Colonic mucosa (tissue), 4 donors: ENCODE data around the gene MEIOSIN. TPM values are rescaled to one million over a fixed set of nuclear protein-coding genes. Genes with fewer than 3 reads are reported as not detected.

Source experiments
- DNase-seq: peaks from one replicate; pipeline ENCODE4 v3.0.0-alpha.2; 2020
- H3K27ac ChIP-seq: fragments of 200-600 bp; one replicate; pipeline ENCODE4 v1.8.0; 2021
- H3K27me3 ChIP-seq: fragments of 200-600 bp; one replicate; pipeline ENCODE4 v1.8.0; 2021
- H3K36me3 ChIP-seq: fragments of 200-600 bp; one replicate; pipeline ENCODE4 v1.8.0; 2021
- H3K4me1 ChIP-seq: fragments of 200-600 bp; one replicate; pipeline ENCODE4 v1.8.0; 2021; ENCODE audit warnings: mild to moderate bottlenecking
- H3K4me3 ChIP-seq: fragments of 200-600 bp; one replicate; pipeline ENCODE4 v1.8.0; 2021
- H3K9ac ChIP-seq, 2 donors: one replicate each; pipeline ENCODE4 v1.7.0; 2013; ENCODE audit warnings: control low read depth in 2 of 2, low read depth in 2 of 2, low read length in 2 of 2
- H3K9me3 ChIP-seq: fragments of 200-600 bp; one replicate; pipeline ENCODE4 v1.8.0; 2021
- intact Hi-C: fragments of 100-400 bp; cut with DNase I; formaldehyde crosslinking; loops from one replicate; pipeline ENCODE4 v1.14.1; 2022
- total RNA-seq, 2 donors: library from RNA; stranded (reverse); fragmentation: NEBNext Ultra II Directional in 1 of 2; extraction: Animal tissue kit (Norgen Biotek cat#: 25700) in 1 of 2; gene quantifications; one replicate each; pipeline ENCODE4 v1.2.1, GENCODE V29; 2021
- TF ChIP-seq, protein P1 (sequence below): fragments of 200-600 bp; IDR thresholded peaks from one replicate; pipeline ENCODE4 v1.8.0; 2022; ENCODE audit warnings: antibody characterized with exemption, mild to moderate bottlenecking
- donor health status: healthy.
- donor health status: DM: no; HTN: no; CAD: no.
- donor health status: DM: no; HTN: no; CAD: no.

Gene MEIOSIN
- total RNA-seq, 2 donors from 2014 or later = not detected

DNA sequence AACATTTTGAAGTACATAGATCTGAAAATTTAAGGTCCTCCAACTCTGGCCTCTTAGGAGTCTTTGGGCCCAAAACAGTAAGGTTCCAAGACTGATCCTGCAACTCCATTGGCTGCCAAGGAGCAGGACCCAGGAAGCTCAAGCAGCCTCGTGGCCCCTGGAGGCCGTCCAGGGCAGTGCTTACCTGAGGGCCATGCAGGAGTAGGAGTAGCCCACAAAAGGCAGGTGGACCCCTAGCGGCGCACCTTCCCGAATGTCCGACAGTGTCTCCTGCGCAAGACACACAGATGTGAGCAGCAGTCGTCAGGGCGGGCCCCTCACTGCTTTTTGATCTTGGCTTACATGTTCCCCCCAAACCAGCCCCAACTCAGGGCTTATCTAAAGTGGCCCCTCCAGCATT, 41.5 kb downstream of the MEIOSIN start:
- DNase-seq = peak; percentile 32
- intact Hi-C loops = no loop called here
- H3K27me3 ChIP-seq = no peaks in the 10 kb centered on the region
- no peak overlapping the region for H3K27ac ChIP-seq
- H3K9me3 ChIP-seq = no peaks in the 10 kb centered on the region
- H3K9ac ChIP-seq = peak overlapping the region in 1 of 2 donors; percentile 26
- no peaks in the 10 kb centered on the region for H3K36me3 ChIP-seq
- TF ChIP-seq, protein P1, sequence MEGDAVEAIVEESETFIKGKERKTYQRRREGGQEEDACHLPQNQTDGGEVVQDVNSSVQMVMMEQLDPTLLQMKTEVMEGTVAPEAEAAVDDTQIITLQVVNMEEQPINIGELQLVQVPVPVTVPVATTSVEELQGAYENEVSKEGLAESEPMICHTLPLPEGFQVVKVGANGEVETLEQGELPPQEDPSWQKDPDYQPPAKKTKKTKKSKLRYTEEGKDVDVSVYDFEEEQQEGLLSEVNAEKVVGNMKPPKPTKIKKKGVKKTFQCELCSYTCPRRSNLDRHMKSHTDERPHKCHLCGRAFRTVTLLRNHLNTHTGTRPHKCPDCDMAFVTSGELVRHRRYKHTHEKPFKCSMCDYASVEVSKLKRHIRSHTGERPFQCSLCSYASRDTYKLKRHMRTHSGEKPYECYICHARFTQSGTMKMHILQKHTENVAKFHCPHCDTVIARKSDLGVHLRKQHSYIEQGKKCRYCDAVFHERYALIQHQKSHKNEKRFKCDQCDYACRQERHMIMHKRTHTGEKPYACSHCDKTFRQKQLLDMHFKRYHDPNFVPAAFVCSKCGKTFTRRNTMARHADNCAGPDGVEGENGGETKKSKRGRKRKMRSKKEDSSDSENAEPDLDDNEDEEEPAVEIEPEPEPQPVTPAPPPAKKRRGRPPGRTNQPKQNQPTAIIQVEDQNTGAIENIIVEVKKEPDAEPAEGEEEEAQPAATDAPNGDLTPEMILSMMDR = peak; percentile 17
- no peaks in the 10 kb centered on the region for H3K4me1 ChIP-seq
- no peak overlapping the region for H3K4me3 ChIP-seq

DNA sequence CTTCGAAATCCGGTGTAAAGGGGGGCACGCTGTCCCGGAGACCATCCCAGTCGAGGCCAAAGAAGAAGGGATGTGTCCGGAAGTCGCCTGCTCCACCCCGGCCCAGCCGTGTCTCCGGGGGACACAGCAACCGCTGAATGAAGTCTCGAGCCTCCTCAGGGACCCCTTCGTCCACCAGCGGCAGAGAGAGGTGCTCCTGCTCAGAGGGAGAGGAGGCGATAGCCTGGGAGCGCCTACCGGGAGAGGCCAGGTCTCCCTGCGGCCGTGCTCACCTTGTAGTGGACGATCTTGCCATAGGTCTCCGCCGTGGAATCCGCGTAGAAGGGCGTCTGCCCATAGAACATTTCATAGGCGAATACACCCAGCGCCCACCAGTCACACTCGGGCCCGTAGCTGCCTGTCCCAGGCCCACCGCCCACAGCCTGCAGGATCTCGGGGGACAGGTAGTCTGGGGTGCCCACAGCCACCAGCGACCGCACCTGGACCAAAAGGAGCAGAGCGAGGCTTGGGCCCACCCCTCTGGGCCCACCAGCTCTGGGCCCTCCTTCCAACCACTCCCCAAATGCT, 44.2 kb downstream of the MEIOSIN start:
- Histone ChIP-seq H3K9ac (no peak overlapping the region), H3K36me3 (no peaks in the 10 kb centered on the region), H3K4me3 (no peak overlapping the region), H3K9me3 (no peaks in the 10 kb centered on the region), H3K27ac (no peak overlapping the region), H3K27me3 (no peaks in the 10 kb centered on the region), H3K4me1 (no peaks in the 10 kb centered on the region)
- DNase-seq = no peak
- TF ChIP-seq, protein P1 = no peak
- intact Hi-C loops = no loop called here

DNA sequence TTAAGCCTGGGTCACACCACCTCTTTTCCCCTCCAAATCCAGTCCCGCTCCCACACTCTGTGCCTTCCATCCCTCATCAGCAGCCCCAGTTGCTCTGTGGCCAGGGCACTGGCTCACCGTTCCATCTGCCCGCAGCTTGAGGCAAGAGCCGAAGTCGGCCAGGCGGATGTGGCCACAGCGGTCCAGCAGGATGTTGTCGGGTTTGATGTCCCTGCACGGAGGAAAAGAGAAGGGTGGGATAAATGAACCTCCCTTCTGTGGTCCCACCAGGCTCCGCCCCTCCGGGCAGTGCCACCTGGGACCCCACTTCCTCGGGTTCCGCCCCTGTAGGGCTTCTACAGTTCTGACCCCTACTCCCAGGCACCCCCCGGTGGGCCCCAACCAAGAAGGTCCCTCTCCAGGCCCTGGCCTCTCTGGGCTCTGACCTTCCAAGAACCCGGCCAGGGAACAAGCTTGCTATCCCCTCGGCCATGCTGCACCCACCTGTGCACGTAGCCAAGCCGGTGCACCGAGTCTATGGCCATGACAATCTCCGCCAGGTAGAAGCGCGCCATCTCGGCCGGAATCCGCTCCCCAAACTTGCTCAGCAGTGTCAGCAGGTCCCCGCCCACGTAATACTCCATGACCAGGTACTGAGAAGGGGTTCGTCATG, 44.9 kb downstream of the MEIOSIN start:
- DNase-seq = no peak
- H3K27me3 ChIP-seq = no peaks in the 10 kb centered on the region
- H3K27ac ChIP-seq = no peak overlapping the region
- no peak overlapping the region for H3K4me3 ChIP-seq
- H3K9ac ChIP-seq = no peak overlapping the region
- intact Hi-C loops = no loop called here
- H3K4me1 ChIP-seq = no peaks in the 10 kb centered on the region
- TF ChIP-seq, protein P1 = no peak
- no peaks in the 10 kb centered on the region for H3K36me3 ChIP-seq
- no peaks in the 10 kb centered on the region for H3K9me3 ChIP-seq

DNA sequence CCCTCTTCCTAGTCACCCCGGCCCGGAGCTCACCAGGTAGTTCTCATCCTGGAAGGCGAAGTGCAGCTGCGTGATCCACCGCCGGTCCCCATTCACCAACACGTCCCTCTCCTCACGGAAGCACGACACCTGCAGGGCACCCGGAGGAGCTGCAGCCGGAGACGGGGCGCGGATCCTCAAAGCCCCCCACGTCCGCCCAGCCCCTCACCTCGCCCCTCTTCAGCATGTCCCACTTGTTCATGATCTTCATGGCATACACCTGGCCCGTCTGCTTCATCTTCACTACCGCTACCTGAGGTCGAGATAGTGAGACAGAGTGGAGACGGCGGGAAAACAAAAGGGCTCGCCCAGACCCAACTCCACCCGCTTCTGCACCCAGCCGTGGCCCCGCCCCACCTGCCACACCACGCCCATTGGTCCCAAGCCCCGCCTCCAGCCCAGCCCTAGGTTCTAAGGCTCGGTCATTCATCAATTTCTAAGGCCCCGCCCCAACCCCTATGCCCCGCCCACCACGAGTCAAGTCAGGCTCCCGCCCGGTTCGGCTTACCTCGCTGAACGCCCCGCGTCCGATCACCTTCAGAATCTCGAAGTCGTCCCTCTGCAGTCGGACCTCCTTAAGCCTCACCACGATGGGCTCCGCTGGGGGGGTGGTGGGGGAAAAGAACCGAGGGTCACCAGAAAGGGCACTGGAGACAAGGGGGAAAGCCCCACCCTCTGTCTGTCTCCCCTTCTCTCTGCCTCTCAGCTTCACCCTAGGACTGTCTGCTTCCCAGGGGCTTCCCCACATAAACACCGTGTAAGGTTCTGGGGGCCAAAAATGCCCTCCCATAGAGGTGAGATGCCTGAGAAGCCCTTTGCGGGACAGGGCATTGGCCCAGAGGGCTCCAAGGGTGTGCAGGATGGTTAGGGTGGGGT, 46.2 kb downstream of the MEIOSIN start:
- no peaks in the 10 kb centered on the region for H3K36me3 ChIP-seq
- peak; percentile 98 for DNase-seq
- H3K9me3 ChIP-seq = no peaks in the 10 kb centered on the region
- intact Hi-C loops = no loop called here
- no peaks in the 10 kb centered on the region for H3K27me3 ChIP-seq
- H3K4me1 ChIP-seq = no peaks in the 10 kb centered on the region
- H3K9ac ChIP-seq = peak overlapping the region; percentile 37 to 58
- H3K4me3 ChIP-seq = peak overlapping the region; percentile 27
- no peak overlapping the region for H3K27ac ChIP-seq
- TF ChIP-seq, protein P1 = peak; percentile 77

DNA sequence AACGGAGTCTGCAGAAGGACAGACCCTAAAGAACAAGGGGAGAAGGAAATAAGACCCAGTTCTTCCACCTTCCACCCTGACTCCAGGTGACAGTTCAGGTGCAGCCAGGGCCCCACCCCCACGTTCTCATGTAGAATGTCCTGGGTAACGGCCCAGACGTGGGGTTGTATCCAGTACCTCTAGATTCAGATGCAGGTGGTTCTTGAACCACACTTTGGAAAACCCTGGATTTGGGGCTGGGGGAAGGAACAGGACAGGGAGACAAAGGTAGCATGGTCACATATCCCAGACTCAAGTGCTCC, 46.9 kb downstream of the MEIOSIN start:
- Histone ChIP-seq H3K9me3 (no peaks in the 10 kb centered on the region), H3K36me3 (no peaks in the 10 kb centered on the region), H3K27me3 (no peaks in the 10 kb centered on the region), H3K27ac (no peak overlapping the region), H3K9ac (peak overlapping the region in 1 of 2 donors; percentile 16), H3K4me3 (no peak overlapping the region), H3K4me1 (no peaks in the 10 kb centered on the region)
- no peak for DNase-seq
- intact Hi-C loops = no loop called here
- TF ChIP-seq, protein P1 = no peak
